ENCODE data around the gene COL4A2. TPM values are rescaled to one million over a fixed set of nuclear protein-coding genes. Genes with fewer than 3 reads are reported as not detected.

The COL4A2 gene
- total RNA-seq, 2 experiments from 2014 or later = not detected

GRCh38 chr13:110266431-110266809 lies 40.7 kb upstream of the COL4A2 start:
- H3K4me1 Mint-ChIP-seq = no peaks in the 10 kb centered on the region
- no peak overlapping the region for H3K4me3 Mint-ChIP-seq
- DNase-seq = no peak
- POLR2A ChIA-PET = no interaction called here
- H3K27ac Mint-ChIP-seq = no peak overlapping the region
- no peaks in the 10 kb centered on the region for H3K36me3 Mint-ChIP-seq (ENCODE audit: low read depth)
- H3K9me3 Mint-ChIP-seq = no peaks in the 10 kb centered on the region
- CTCF ChIA-PET = no interaction called here
- H3K27me3 Mint-ChIP-seq = peaks cover 6% of the 10 kb centered on the region

- no peak for DNase-seq
- ChIA-PET POLR2A (no interaction called here), CTCF (no interaction called here)
- Mint-ChIP-seq H3K9me3 (no peaks in the 10 kb centered on the region), H3K27me3 (peaks cover 6% of the 10 kb centered on the region), H3K27ac (no peak overlapping the region), H3K36me3 (ENCODE audit: low read depth) (no peaks in the 10 kb centered on the region), H3K4me3 (no peak overlapping the region), H3K4me1 (no peaks in the 10 kb centered on the region)
Measured at GRCh38 chr13:110266983-110267382, 40.1 kb upstream of the COL4A2 start.

- Mint-ChIP-seq H3K9me3 (no peaks in the 10 kb centered on the region), H3K27ac (no peak overlapping the region), H3K36me3 (ENCODE audit: low read depth) (no peaks in the 10 kb centered on the region), H3K27me3 (peaks cover 6% of the 10 kb centered on the region), H3K4me3 (no peak overlapping the region), H3K4me1 (no peaks in the 10 kb centered on the region)
- CTCF ChIA-PET = no interaction called here
- POLR2A ChIA-PET = no interaction called here
- no peak for DNase-seq
Measured at GRCh38 chr13:110268061-110268460, 39.0 kb upstream of the COL4A2 start.

- H3K36me3 Mint-ChIP-seq (ENCODE audit: low read depth) = no peaks in the 10 kb centered on the region
- POLR2A ChIA-PET = no interaction called here
- no peaks in the 10 kb centered on the region for H3K4me1 Mint-ChIP-seq
- H3K27ac Mint-ChIP-seq = no peak overlapping the region
- CTCF ChIA-PET = no interaction called here
- no peaks in the 10 kb centered on the region for H3K9me3 Mint-ChIP-seq
- no peak for DNase-seq
- H3K4me3 Mint-ChIP-seq = no peak overlapping the region
- peaks cover 6% of the 10 kb centered on the region for H3K27me3 Mint-ChIP-seq
Measured at GRCh38 chr13:110268576-110269185, 38.4 kb upstream of the COL4A2 start.

- DNase-seq = no peak
- Mint-ChIP-seq H3K36me3 (ENCODE audit: low read depth) (no peaks in the 10 kb centered on the region), H3K9me3 (no peaks in the 10 kb centered on the region), H3K27ac (no peak overlapping the region), H3K4me3 (no peak overlapping the region), H3K27me3 (peaks cover 7% of the 10 kb centered on the region), H3K4me1 (no peaks in the 10 kb centered on the region)
- ChIA-PET CTCF (no interaction called here), POLR2A (no interaction called here)
Measured at GRCh38 chr13:110269509-110270185, 37.4 kb upstream of the COL4A2 start.

GRCh38 chr13:110270507-110270906 lies 36.6 kb upstream of the COL4A2 start:
- H3K36me3 Mint-ChIP-seq (ENCODE audit: low read depth) = no peaks in the 10 kb centered on the region
- ChIA-PET CTCF (no interaction called here), POLR2A (no interaction called here)
- no peak overlapping the region for H3K27ac Mint-ChIP-seq
- no peaks in the 10 kb centered on the region for H3K4me1 Mint-ChIP-seq
- no peak overlapping the region for H3K4me3 Mint-ChIP-seq
- peaks cover 4% of the 10 kb centered on the region for H3K27me3 Mint-ChIP-seq
- DNase-seq = no peak
- no peaks in the 10 kb centered on the region for H3K9me3 Mint-ChIP-seq

- no peaks in the 10 kb centered on the region for H3K4me1 Mint-ChIP-seq
- H3K9me3 Mint-ChIP-seq = no peaks in the 10 kb centered on the region
- POLR2A ChIA-PET = no interaction called here
- H3K36me3 Mint-ChIP-seq (ENCODE audit: low read depth) = no peaks in the 10 kb centered on the region
- H3K27me3 Mint-ChIP-seq = peaks cover 4% of the 10 kb centered on the region
- H3K4me3 Mint-ChIP-seq = no peak overlapping the region
- H3K27ac Mint-ChIP-seq = no peak overlapping the region
- CTCF ChIA-PET = no interaction called here
- no peak for DNase-seq
Measured at GRCh38 chr13:110271313-110271712, 35.8 kb upstream of the COL4A2 start.

- ChIA-PET CTCF (no interaction called here), POLR2A (no interaction called here)
- H3K4me3 Mint-ChIP-seq = no peak overlapping the region
- peaks cover 4% of the 10 kb centered on the region for H3K27me3 Mint-ChIP-seq
- no peaks in the 10 kb centered on the region for H3K9me3 Mint-ChIP-seq
- no peak for DNase-seq
- H3K27ac Mint-ChIP-seq = no peak overlapping the region
- no peaks in the 10 kb centered on the region for H3K36me3 Mint-ChIP-seq (ENCODE audit: low read depth)
- no peaks in the 10 kb centered on the region for H3K4me1 Mint-ChIP-seq
Measured at GRCh38 chr13:110272227-110272626, 34.9 kb upstream of the COL4A2 start.

GRCh38 chr13:110272651-110273050 lies 34.4 kb upstream of the COL4A2 start:
- H3K4me1 Mint-ChIP-seq = no peaks in the 10 kb centered on the region
- peaks cover 4% of the 10 kb centered on the region for H3K27me3 Mint-ChIP-seq
- CTCF ChIA-PET = no interaction called here
- H3K4me3 Mint-ChIP-seq = no peak overlapping the region
- POLR2A ChIA-PET = no interaction called here
- DNase-seq = no peak
- H3K27ac Mint-ChIP-seq = no peak overlapping the region
- H3K9me3 Mint-ChIP-seq = no peaks in the 10 kb centered on the region
- no peaks in the 10 kb centered on the region for H3K36me3 Mint-ChIP-seq (ENCODE audit: low read depth)

GRCh38 chr13:110273254-110273653 lies 33.8 kb upstream of the COL4A2 start:
- H3K27me3 Mint-ChIP-seq = peaks cover 6% of the 10 kb centered on the region
- no peak overlapping the region for H3K4me3 Mint-ChIP-seq
- H3K9me3 Mint-ChIP-seq = no peaks in the 10 kb centered on the region
- H3K36me3 Mint-ChIP-seq (ENCODE audit: low read depth) = no peaks in the 10 kb centered on the region
- no peak overlapping the region for H3K27ac Mint-ChIP-seq
- H3K4me1 Mint-ChIP-seq = no peaks in the 10 kb centered on the region
- DNase-seq = no peak
- CTCF ChIA-PET = no interaction called here
- POLR2A ChIA-PET = no interaction called here

- Mint-ChIP-seq H3K4me1 (no peaks in the 10 kb centered on the region), H3K27me3 (peaks cover 6% of the 10 kb centered on the region), H3K27ac (no peak overlapping the region), H3K9me3 (no peaks in the 10 kb centered on the region), H3K36me3 (ENCODE audit: low read depth) (no peaks in the 10 kb centered on the region), H3K4me3 (no peak overlapping the region)
- ChIA-PET CTCF (no interaction called here), POLR2A (no interaction called here)
- no peak for DNase-seq
Measured at GRCh38 chr13:110274687-110275086, 32.4 kb upstream of the COL4A2 start.

- no peak overlapping the region for H3K27ac Mint-ChIP-seq
- H3K4me3 Mint-ChIP-seq = no peak overlapping the region
- peaks cover 2% of the 10 kb centered on the region for H3K9me3 Mint-ChIP-seq
- H3K27me3 Mint-ChIP-seq = peaks cover 5% of the 10 kb centered on the region
- H3K36me3 Mint-ChIP-seq (ENCODE audit: low read depth) = no peaks in the 10 kb centered on the region
- no peak for DNase-seq
- ChIA-PET POLR2A (interaction anchor here (0.6 kb wide), 1 partner anchor 315 kb away, joined by 3 read pairs; no protein-coding TSS in a partner anchor), CTCF (no interaction called here)
- H3K4me1 Mint-ChIP-seq = no peaks in the 10 kb centered on the region
Measured at GRCh38 chr13:110275931-110276552, 31.0 kb upstream of the COL4A2 start.

- peaks cover 4% of the 10 kb centered on the region for H3K27me3 Mint-ChIP-seq
- DNase-seq = no peak
- H3K36me3 Mint-ChIP-seq (ENCODE audit: low read depth) = no peaks in the 10 kb centered on the region
- H3K4me3 Mint-ChIP-seq = no peak overlapping the region
- CTCF ChIA-PET = no interaction called here
- H3K4me1 Mint-ChIP-seq = no peaks in the 10 kb centered on the region
- no peak overlapping the region for H3K27ac Mint-ChIP-seq
- peaks cover 2% of the 10 kb centered on the region for H3K9me3 Mint-ChIP-seq
- POLR2A ChIA-PET = no interaction called here
Measured at GRCh38 chr13:110276553-110276950, 30.5 kb upstream of the COL4A2 start.

GRCh38 chr13:110277357-110277975 lies 29.6 kb upstream of the COL4A2 start:
- H3K27ac Mint-ChIP-seq = no peak overlapping the region

More at GRCh38 chr13:110277357-110277975, 29.6 kb upstream of the COL4A2 start:
- Mint-ChIP-seq H3K36me3 (ENCODE audit: low read depth) (no peaks in the 10 kb centered on the region), H3K4me3 (no peak overlapping the region), H3K4me1 (no peaks in the 10 kb centered on the region), H3K27me3 (peaks cover 7% of the 10 kb centered on the region), H3K9me3 (peaks cover 2% of the 10 kb centered on the region)
- DNase-seq = no peak
- POLR2A ChIA-PET = no interaction called here
- CTCF ChIA-PET = no interaction called here
